HG03460 (cell line): ENCODE data around the gene CEBPE.

Source experiments
- ATAC-seq: cut with Tn5 transposase; IDR thresholded peaks from one replicate; pipeline ENCODE4 v1.9.1; 2021; ENCODE audit not compliant: unreplicated experiment

Gene CEBPE

GRCh38 chr14:23118506-23119362 lies at the start of gene CEBPE:
TSS of gene CEBPE (minus strand) at chr14:23119255. CDS start at chr14:23119091, 164 bp downstream.
- ATAC-seq, result no peak

- no peak for ATAC-seq
Measured at GRCh38 chr14:23168246-23168645, 49.2 kb upstream of the CEBPE start.

- ATAC-seq, result no peak
Measured at GRCh38 chr14:23167116-23167847, 48.2 kb upstream of the CEBPE start.

GRCh38 chr14:23164949-23165348 lies 45.9 kb upstream of the CEBPE start:
- no peak for ATAC-seq

- no peak for ATAC-seq
Measured at GRCh38 chr14:23164250-23164649, 45.2 kb upstream of the CEBPE start.

GRCh38 chr14:23163830-23164229 lies 44.8 kb upstream of the CEBPE start:
- ATAC-seq, result no peak

GRCh38 chr14:23162800-23163199 lies 43.7 kb upstream of the CEBPE start:
- no peak for ATAC-seq

GRCh38 chr14:23162005-23162404 lies 43.0 kb upstream of the CEBPE start:
- ATAC-seq, result no peak

- no peak for ATAC-seq
Measured at GRCh38 chr14:23160924-23161522, 42.0 kb upstream of the CEBPE start.

- no peak for ATAC-seq
Measured at GRCh38 chr14:23159532-23159931, 40.5 kb upstream of the CEBPE start.

- no peak for ATAC-seq
Measured at GRCh38 chr14:23158779-23159178, 39.7 kb upstream of the CEBPE start.

GRCh38 chr14:23154964-23155587 lies 36.0 kb upstream of the CEBPE start:
- ATAC-seq, result no peak

- no peak for ATAC-seq
Measured at GRCh38 chr14:23153851-23154796, 35.1 kb upstream of the CEBPE start.

GRCh38 chr14:23151342-23151741 lies 32.3 kb upstream of the CEBPE start:
- ATAC-seq, result no peak

- no peak for ATAC-seq
Measured at GRCh38 chr14:23149745-23150144, 30.7 kb upstream of the CEBPE start.

GRCh38 chr14:23148591-23149249 lies 29.7 kb upstream of the CEBPE start:
- no peak for ATAC-seq

- ATAC-seq, result no peak
Measured at GRCh38 chr14:23147676-23148075, 28.6 kb upstream of the CEBPE start.

GRCh38 chr14:23146980-23147379 lies 27.9 kb upstream of the CEBPE start:
- ATAC-seq, result no peak

GRCh38 chr14:23146351-23146910 lies 27.4 kb upstream of the CEBPE start:
- ATAC-seq, result no peak
